HepG2 (cell line): ENCODE results near the gene UBR1.

Source experiments
- CTCF ChIP-seq: sonication (generic); formaldehyde crosslinking; IDR thresholded peaks from 2 replicates; pipeline ENCODE4 v1.5.0; 2020; ENCODE audit warnings: mild to moderate bottlenecking, missing genetic modification reagents, moderate library complexity
- EP300 ChIP-seq, 3 experiments: sonication (generic) in 1 of 3; formaldehyde crosslinking in 1 of 3; IDR thresholded peaks; 2 replicates each; pipeline versions ENCODE4 v1.5.1 to v1.6.1; 2011 to 2020; ENCODE audit warnings: low read depth in 2 of 3, low read length in 2 of 3, borderline replicate concordance in 1 of 3, improper control_type of control experiment in 1 of 3, mild to moderate bottlenecking in 1 of 3, missing genetic modification reagents in 1 of 3, moderate library complexity in 1 of 3
- FIP1L1 ChIP-seq: fragments of 200-400 bp; formaldehyde crosslinking; IDR thresholded peaks from 2 replicates; pipeline ENCODE4 v1.6.1; 2018; ENCODE audit warnings: low read depth, mild to moderate bottlenecking, low read length, moderate library complexity, borderline replicate concordance; ENCODE audit not compliant: insufficient read depth
- FOXM1 ChIP-seq: sonication (generic); formaldehyde crosslinking; IDR thresholded peaks from 2 replicates; pipeline ENCODE4 v1.5.0; 2020; ENCODE audit warnings: missing genetic modification reagents
- IRF1 ChIP-seq: sonication (generic); formaldehyde crosslinking; IDR thresholded peaks from 2 replicates; pipeline ENCODE4 v1.4.0; 2020; ENCODE audit warnings: low read depth, mild to moderate bottlenecking, missing genetic modification reagents
- MED8 ChIP-seq: sonication (generic); formaldehyde crosslinking; IDR thresholded peaks from 2 replicates; pipeline ENCODE4 v1.8.1; 2023; ENCODE audit warnings: mild to moderate bottlenecking, missing genetic modification reagents; ENCODE audit not compliant: insufficient replicate concordance
- POLR2A ChIP-seq, 2 experiments: IDR thresholded peaks; 2 replicates each; pipeline ENCODE4 v1.6.1; 2011; ENCODE audit warnings: low read depth in 2 of 2, low read length in 2 of 2, mild to moderate bottlenecking in 1 of 2, moderate library complexity in 1 of 2; ENCODE audit not compliant: insufficient read depth in 1 of 2
- RAD21 ChIP-seq: fragments of 450-650 bp; formaldehyde crosslinking; IDR thresholded peaks from 2 replicates; pipeline ENCODE4 v1.5.0; 2020; ENCODE audit warnings: mild to moderate bottlenecking
- RAD51 ChIP-seq: fragments of 450-650 bp; IDR thresholded peaks from 2 replicates; pipeline ENCODE4 v1.6.1; 2016; ENCODE audit warnings: borderline replicate concordance
- TRIM24 ChIP-seq: sonication (generic); formaldehyde crosslinking; IDR thresholded peaks from 2 replicates; pipeline ENCODE4 v1.8.0; 2022; ENCODE audit warnings: mild to moderate bottlenecking, missing genetic modification reagents

- TF ChIP-seq MED8 (CRISPR knock-in tag): no peak
- TF ChIP-seq CTCF (CRISPR knock-in tag): no peak
- no peak for TF ChIP-seq IRF1 (CRISPR knock-in tag)
- TF ChIP-seq POLR2A (IDR thresholded peaks at IDR 0.05; ENCODE audit: insufficient read depth in 1 of 2, low read depth in 2 of 2, low read length in 2 of 2): no peak
- TF ChIP-seq FIP1L1: no peak
- TF ChIP-seq RAD51: no peak
- TF ChIP-seq RAD21 (CRISPR knock-in tag): no peak
- no peak for TF ChIP-seq FOXM1
- TF ChIP-seq EP300 (IDR thresholded peaks at IDR 0.05; ENCODE audit: low read depth in 2 of 2, low read length in 2 of 2): no peak
- TF ChIP-seq EP300 (CRISPR knock-in tag; IDR thresholded peaks at IDR 0.05; ENCODE audit: borderline replicate concordance): no peak
- TF ChIP-seq TRIM24: no peak
Measured at GRCh38 chr15:43146184-43146583, 40.3 kb upstream of the UBR1 start.
